ENCODE measurements around the gene B4GALNT4.

DNA sequence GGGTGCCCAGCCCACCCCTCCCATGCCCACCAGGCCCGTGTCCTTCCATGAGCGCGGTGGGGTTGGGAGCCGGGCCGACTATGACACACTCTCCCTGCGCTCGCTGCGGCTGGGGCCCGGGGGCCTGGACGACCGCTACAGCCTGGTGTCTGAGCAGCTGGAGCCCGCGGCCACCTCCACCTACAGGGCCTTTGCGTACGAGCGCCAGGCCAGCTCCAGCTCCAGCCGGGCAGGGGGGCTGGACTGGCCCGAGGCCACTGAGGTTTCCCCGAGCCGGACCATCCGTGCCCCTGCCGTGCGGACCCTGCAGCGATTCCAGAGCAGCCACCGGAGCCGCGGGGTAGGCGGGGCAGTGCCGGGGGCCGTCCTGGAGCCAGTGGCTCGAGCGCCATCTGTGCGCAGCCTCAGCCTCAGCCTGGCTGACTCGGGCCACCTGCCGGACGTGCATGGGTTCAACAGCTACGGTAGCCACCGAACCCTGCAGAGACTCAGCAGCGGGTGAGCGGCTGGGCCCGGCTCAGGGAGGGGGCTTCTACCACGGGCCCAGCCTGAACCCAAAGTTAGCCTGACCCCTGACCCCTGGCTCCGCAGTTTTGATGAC is 27.7 kb downstream of the B4GALNT4 start:
- TF ChIP-seq, protein P1, sequence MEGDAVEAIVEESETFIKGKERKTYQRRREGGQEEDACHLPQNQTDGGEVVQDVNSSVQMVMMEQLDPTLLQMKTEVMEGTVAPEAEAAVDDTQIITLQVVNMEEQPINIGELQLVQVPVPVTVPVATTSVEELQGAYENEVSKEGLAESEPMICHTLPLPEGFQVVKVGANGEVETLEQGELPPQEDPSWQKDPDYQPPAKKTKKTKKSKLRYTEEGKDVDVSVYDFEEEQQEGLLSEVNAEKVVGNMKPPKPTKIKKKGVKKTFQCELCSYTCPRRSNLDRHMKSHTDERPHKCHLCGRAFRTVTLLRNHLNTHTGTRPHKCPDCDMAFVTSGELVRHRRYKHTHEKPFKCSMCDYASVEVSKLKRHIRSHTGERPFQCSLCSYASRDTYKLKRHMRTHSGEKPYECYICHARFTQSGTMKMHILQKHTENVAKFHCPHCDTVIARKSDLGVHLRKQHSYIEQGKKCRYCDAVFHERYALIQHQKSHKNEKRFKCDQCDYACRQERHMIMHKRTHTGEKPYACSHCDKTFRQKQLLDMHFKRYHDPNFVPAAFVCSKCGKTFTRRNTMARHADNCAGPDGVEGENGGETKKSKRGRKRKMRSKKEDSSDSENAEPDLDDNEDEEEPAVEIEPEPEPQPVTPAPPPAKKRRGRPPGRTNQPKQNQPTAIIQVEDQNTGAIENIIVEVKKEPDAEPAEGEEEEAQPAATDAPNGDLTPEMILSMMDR (IDR thresholded peaks at IDR 0.05; ENCODE audit: control extremely low read depth in 1 of 3, insufficient read depth in 1 of 3, low read depth in 1 of 3, low read length in 3 of 3) = 0 out of 4 replicates have a peak, but pooled peaks of 1 of the 3 experiments have one; percentile 15
- TF ChIP-seq SP1 (IDR thresholded peaks at IDR 0.05; ENCODE audit: low read depth, low read length) (no peak), POLR2AphosphoS5 (IDR thresholded peaks at IDR 0.05; ENCODE audit: low read depth, low read length) (no peak), ZNF274 (IDR thresholded peaks at IDR 0.05; ENCODE audit: borderline replicate concordance, extremely low read depth, low read length) (no peak), MAX (IDR thresholded peaks at IDR 0.05) (no peak), POLR2A (IDR thresholded peaks at IDR 0.05; ENCODE audit: control extremely low read depth in 1 of 2, low read depth in 2 of 2, low read length in 2 of 2) (no peak), HDAC6 (IDR thresholded peaks at IDR 0.05; ENCODE audit: low read depth, low read length) (no peak), BRCA1 (IDR thresholded peaks at IDR 0.05; ENCODE audit: low read depth, low read length) (no peak), TAF1 (IDR thresholded peaks at IDR 0.05; ENCODE audit: low read depth, low read length) (no peak), EZH2 (IDR thresholded peaks at IDR 0.05; ENCODE audit: low read depth, low read length, severe bottlenecking) (no peak), MAFK (IDR thresholded peaks at IDR 0.05; ENCODE audit: low read depth, low read length) (no peak), CEBPB (IDR thresholded peaks at IDR 0.05; ENCODE audit: low read depth, low read length) (no peak)

Data from H1 (cell line).